NB4 (cell line): ENCODE results near the gene C4B.
"Not testable (repeated sequence)": the region's sequence is repeated elsewhere in the genome, so short reads cannot be mapped to it uniquely, and the experiment has no call there.

Experiments used
- DNase-seq: peaks from one replicate; pipeline ENCODE4 v3.0.0; 2010; ENCODE audit warnings: low read depth
- H3K4me3 ChIP-seq: one replicate; pipeline ENCODE4 v1.5.1; 2011; ENCODE audit warnings: mild to moderate bottlenecking, low read depth, low read length, moderate library complexity
- CTCF ChIP-seq: IDR thresholded peaks from one replicate; pipeline ENCODE4 v1.5.1; 2012; ENCODE audit warnings: low read depth, low read length
- MAX ChIP-seq: IDR thresholded peaks from 2 replicates; pipeline ENCODE4 v1.6.1; 2011; ENCODE audit warnings: low read depth, low read length
- MYC ChIP-seq: IDR thresholded peaks from 2 replicates; pipeline ENCODE4 v1.6.1; 2011; ENCODE audit warnings: low read depth, low read length
- POLR2A ChIP-seq: IDR thresholded peaks from 2 replicates; pipeline ENCODE4 v1.6.1; 2011; ENCODE audit warnings: mild to moderate bottlenecking; ENCODE audit not compliant: insufficient read length; ENCODE audit errors: extremely low read depth

Gene C4B

GRCh38 chr6:32037598-32038524, 23.3 kb downstream of the C4B start, which contains the start of gene CYP21A2:
Gene CYP21A2, plus strand, starts transcription at chr6:32038415. Its CDS starts 8 bp downstream, at chr6:32038423.
- not testable (repeated sequence) for DNase-seq

GRCh38 chr6:32038878-32039277, 24.3 kb downstream of the C4B start:
- DNase-seq, result not testable (repeated sequence)

More at GRCh38 chr6:32037598-32038524, 23.3 kb downstream of the C4B start, which contains the start of gene CYP21A2:
- H3K4me3 ChIP-seq, result not testable (repeated sequence)

GRCh38 chr6:32039321-32040274, 25.0 kb downstream of the C4B start:
- not testable (repeated sequence) for H3K4me3 ChIP-seq, DNase-seq

More at GRCh38 chr6:32038878-32039277, 24.3 kb downstream of the C4B start:
- H3K4me3 ChIP-seq, result not testable (repeated sequence)

GRCh38 chr6:32040299-32041049, 25.9 kb downstream of the C4B start:
- DNase-seq, H3K4me3 ChIP-seq: not testable (repeated sequence)

GRCh38 chr6:32041050-32041321, 26.4 kb downstream of the C4B start:
- not testable (repeated sequence) for DNase-seq, H3K4me3 ChIP-seq

- DNase-seq, H3K4me3 ChIP-seq: not testable (repeated sequence)
These were observed 26.8 kb downstream of the C4B start for GRCh38 chr6:32041385-32041784.

- DNase-seq, result not testable (repeated sequence)
These were observed 27.7 kb downstream of the C4B start for GRCh38 chr6:32042276-32042675.

GRCh38 chr6:32043589-32044380, 29.2 kb downstream of the C4B start:
- not testable (repeated sequence) for H3K4me3 ChIP-seq, DNase-seq

More at GRCh38 chr6:32042276-32042675, 27.7 kb downstream of the C4B start:
- not testable (repeated sequence) for H3K4me3 ChIP-seq

- not testable (repeated sequence) for DNase-seq, H3K4me3 ChIP-seq
These were observed 30.3 kb downstream of the C4B start for GRCh38 chr6:32044916-32045315.

- DNase-seq, result no peak
- TF ChIP-seq POLR2A, result no peak
- TF ChIP-seq MYC, result no peak
- no peak for TF ChIP-seq MAX
- TF ChIP-seq CTCF, result no peak
- H3K4me3 ChIP-seq, result no peak overlapping the region
These were observed 31.3 kb downstream of the C4B start for GRCh38 chr6:32045811-32046449.
